Liver (tissue), 9 donors: Measurements from ENCODE around the gene NDUFA8. TPM values are rescaled to one million over a fixed set of nuclear protein-coding genes. Genes with fewer than 3 reads are reported as not detected.

Experiments
- DNase-seq: peaks from one replicate; pipeline ENCODE4 v3.0.0-alpha.2; 2017; ENCODE audit warnings: low spot score
- H3K27ac ChIP-seq, 2 donors: one replicate each; pipeline ENCODE4 v1.7.0; 2013; ENCODE audit warnings: inconsistent platforms in 2 of 2, low read length in 2 of 2, control low read depth in 1 of 2, low read depth in 1 of 2, mild to moderate bottlenecking in 1 of 2
- H3K27me3 ChIP-seq, 4 donors: one replicate each; pipeline versions ENCODE4 v1.6.1 to v1.7.0; 2013; ENCODE audit warnings: low read length in 3 of 4, inconsistent platforms in 1 of 4, mild to moderate bottlenecking in 1 of 4, moderate library complexity in 1 of 4; ENCODE audit not compliant: control insufficient read depth in 4 of 4, insufficient read depth in 4 of 4
- H3K36me3 ChIP-seq, 4 donors: one replicate each; pipeline versions ENCODE4 v1.6.1 to v1.7.0; 2013; ENCODE audit warnings: low read length in 3 of 4, mild to moderate bottlenecking in 3 of 4, low read depth in 1 of 4, moderate library complexity in 1 of 4; ENCODE audit not compliant: control insufficient read depth in 4 of 4, insufficient read depth in 3 of 4
- H3K4me1 ChIP-seq, 4 donors: one replicate each; pipeline versions ENCODE4 v1.6.1 to v1.7.0; 2013; ENCODE audit warnings: low read length in 3 of 4, mild to moderate bottlenecking in 3 of 4, moderate library complexity in 1 of 4; ENCODE audit not compliant: control insufficient read depth in 4 of 4, insufficient read depth in 4 of 4
- H3K4me3 ChIP-seq, 3 donors: one replicate each; pipeline versions ENCODE4 v1.6.1 to v1.7.0; 2013; ENCODE audit warnings: low read length in 3 of 3, control low read depth in 1 of 3, low read depth in 1 of 3, mild to moderate bottlenecking in 1 of 3
- H3K9ac ChIP-seq, 2 donors: one replicate each; pipeline ENCODE4 v1.7.0; 2013; ENCODE audit warnings: low read length in 2 of 2, mild to moderate bottlenecking in 2 of 2, moderate library complexity in 2 of 2, control low read depth in 1 of 2, low read depth in 1 of 2
- H3K9me3 ChIP-seq, 4 donors: one replicate each; pipeline versions ENCODE4 v1.6.1 to v1.7.0; 2013; ENCODE audit warnings: low read length in 3 of 4; ENCODE audit not compliant: control insufficient read depth in 4 of 4
- EGR1 ChIP-seq, 2 donors: IDR thresholded peaks; 2 replicates each; pipeline ENCODE4 v1.6.1; 2016 to 2018; ENCODE audit warnings: antibody characterized with exemption in 2 of 2, low read depth in 2 of 2
- FOXA1 ChIP-seq: IDR thresholded peaks from 2 replicates; pipeline ENCODE4 v1.6.1; 2016; ENCODE audit warnings: antibody characterized with exemption
- FOXA2 ChIP-seq: IDR thresholded peaks from 2 replicates; pipeline ENCODE4 v1.6.1; 2016; ENCODE audit warnings: antibody characterized with exemption
- GABPA ChIP-seq, 2 donors: IDR thresholded peaks in 1 of 2; conservative IDR thresholded peaks in 1 of 2; 2 replicates each; pipeline ENCODE4 v1.6.1; 2016; ENCODE audit warnings: antibody characterized with exemption in 2 of 2, mild to moderate bottlenecking in 1 of 2, moderate library complexity in 1 of 2
- HNF4G ChIP-seq: IDR thresholded peaks from 2 replicates; pipeline ENCODE4 v1.6.1; 2016; ENCODE audit warnings: antibody characterized with exemption
- JUND ChIP-seq, 2 donors: IDR thresholded peaks; 2 replicates each; pipeline ENCODE4 v1.6.1; 2016; ENCODE audit warnings: antibody characterized with exemption in 2 of 2
- NR2F2 ChIP-seq: IDR thresholded peaks from 2 replicates; pipeline ENCODE4 v1.6.1; 2016; ENCODE audit warnings: antibody characterized with exemption
- RAD21 ChIP-seq, 2 donors: IDR thresholded peaks; 2 replicates each; pipeline ENCODE4 v1.6.1; 2016; ENCODE audit warnings: antibody characterized with exemption in 2 of 2, mild to moderate bottlenecking in 2 of 2
- RXRA ChIP-seq, 2 donors: IDR thresholded peaks; 2 replicates each; pipeline ENCODE4 v1.6.1; 2017 to 2018; ENCODE audit warnings: antibody characterized with exemption in 2 of 2, mild to moderate bottlenecking in 1 of 2
- YY1 ChIP-seq: IDR thresholded peaks from 2 replicates; pipeline ENCODE4 v1.6.1; 2016; ENCODE audit warnings: antibody characterized with exemption, mild to moderate bottlenecking
- WGBS: extraction: QIAGEN DNeasy Blood & Tissue Kit; methylation state at CpG from one replicate; pipeline ENCODE4 v1.1.7; 2013; 5-methylcytosine and 5-hydroxymethylcytosine counted together
- polyA plus RNA-seq, 2 donors: library from polyadenylated mRNA; stranded (reverse) in 1 of 2; unstranded in 1 of 2; fragments of 200-250 nt in 1 of 2; fragments of >200 nt in 1 of 2; fragmentation: Nextera tagmentation in 1 of 2; extraction: Ambion mirVana in 1 of 2; gene quantifications; one replicate each; pipeline versions ENCODE4 v1.2.1 to v1.2.3, GENCODE V29; 2013 to 2015
- total RNA-seq, 2 donors: library from RNA; depleted of rRNA; stranded (reverse); fragments of >200 nt; gene quantifications; one replicate each; pipeline ENCODE4 v1.2.3, GENCODE V29; 2014
- TF ChIP-seq, protein P1 (sequence below): IDR thresholded peaks from 2 replicates; pipeline ENCODE4 v1.6.1; 2016; ENCODE audit warnings: antibody characterized with exemption, mild to moderate bottlenecking
- TF ChIP-seq, protein P2 (sequence below): IDR thresholded peaks from 2 replicates; pipeline ENCODE4 v1.6.1; 2016; ENCODE audit warnings: antibody characterized with exemption
- TF ChIP-seq, protein P3 (sequence below): IDR thresholded peaks from 2 replicates; pipeline ENCODE4 v1.6.1; 2016; ENCODE audit warnings: antibody characterized with exemption
- TF ChIP-seq, protein P4 (sequence below): fragments of 150-350 bp; IDR thresholded peaks from 2 replicates; pipeline ENCODE4 v1.5.1; 2017; ENCODE audit warnings: improper control_type of control experiment, low read depth, low read length; ENCODE audit not compliant: missing input control
- TF ChIP-seq, protein P5 (sequence below): IDR thresholded peaks from 2 replicates; pipeline ENCODE4 v1.6.1; 2016; ENCODE audit warnings: antibody characterized with exemption
- donor health status: healthy.
- donor health status: healthy.
- donor health status: healthy.
- donor health status: healthy.
- donor health status: healthy.

NDUFA8 gene
- total and polyA plus RNA-seq, 4 donors, result 24.9 to 51.9 (median 38.8) TPM

DNA sequence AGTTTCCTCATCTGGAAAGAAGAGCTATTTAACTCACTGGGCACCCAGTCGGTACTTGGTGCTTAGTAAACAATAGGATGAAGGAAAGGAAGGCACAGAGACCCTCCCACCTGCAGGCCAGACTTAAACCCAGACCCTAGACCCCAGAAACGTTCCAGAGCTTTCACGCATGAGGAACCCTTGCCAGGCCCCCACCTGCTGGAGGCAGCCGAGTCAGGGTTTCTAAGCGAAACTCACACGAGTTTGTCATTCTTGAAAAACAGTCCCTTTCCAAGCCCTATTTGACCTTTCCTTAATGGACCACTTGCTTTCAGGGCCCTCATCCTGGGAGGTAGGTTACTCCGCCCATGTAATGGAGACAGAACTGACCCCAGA, 30.6 kb downstream of the NDUFA8 start:
- H3K36me3 ChIP-seq, result no peaks in the 10 kb centered on the region
- peaks cover 0 to 15% (median 3%) of the 10 kb centered on the region in 4 donors for H3K4me1 ChIP-seq
- H3K27ac ChIP-seq, result no peak overlapping the region
- H3K9me3 ChIP-seq, result no peaks in the 10 kb centered on the region
- DNase-seq, result no peak
- H3K27me3 ChIP-seq, result peaks cover 0 to 6% (median 2%) of the 10 kb centered on the region in 4 donors
- H3K4me3 ChIP-seq, result no peak overlapping the region
- TF ChIP-seq, protein P1, sequence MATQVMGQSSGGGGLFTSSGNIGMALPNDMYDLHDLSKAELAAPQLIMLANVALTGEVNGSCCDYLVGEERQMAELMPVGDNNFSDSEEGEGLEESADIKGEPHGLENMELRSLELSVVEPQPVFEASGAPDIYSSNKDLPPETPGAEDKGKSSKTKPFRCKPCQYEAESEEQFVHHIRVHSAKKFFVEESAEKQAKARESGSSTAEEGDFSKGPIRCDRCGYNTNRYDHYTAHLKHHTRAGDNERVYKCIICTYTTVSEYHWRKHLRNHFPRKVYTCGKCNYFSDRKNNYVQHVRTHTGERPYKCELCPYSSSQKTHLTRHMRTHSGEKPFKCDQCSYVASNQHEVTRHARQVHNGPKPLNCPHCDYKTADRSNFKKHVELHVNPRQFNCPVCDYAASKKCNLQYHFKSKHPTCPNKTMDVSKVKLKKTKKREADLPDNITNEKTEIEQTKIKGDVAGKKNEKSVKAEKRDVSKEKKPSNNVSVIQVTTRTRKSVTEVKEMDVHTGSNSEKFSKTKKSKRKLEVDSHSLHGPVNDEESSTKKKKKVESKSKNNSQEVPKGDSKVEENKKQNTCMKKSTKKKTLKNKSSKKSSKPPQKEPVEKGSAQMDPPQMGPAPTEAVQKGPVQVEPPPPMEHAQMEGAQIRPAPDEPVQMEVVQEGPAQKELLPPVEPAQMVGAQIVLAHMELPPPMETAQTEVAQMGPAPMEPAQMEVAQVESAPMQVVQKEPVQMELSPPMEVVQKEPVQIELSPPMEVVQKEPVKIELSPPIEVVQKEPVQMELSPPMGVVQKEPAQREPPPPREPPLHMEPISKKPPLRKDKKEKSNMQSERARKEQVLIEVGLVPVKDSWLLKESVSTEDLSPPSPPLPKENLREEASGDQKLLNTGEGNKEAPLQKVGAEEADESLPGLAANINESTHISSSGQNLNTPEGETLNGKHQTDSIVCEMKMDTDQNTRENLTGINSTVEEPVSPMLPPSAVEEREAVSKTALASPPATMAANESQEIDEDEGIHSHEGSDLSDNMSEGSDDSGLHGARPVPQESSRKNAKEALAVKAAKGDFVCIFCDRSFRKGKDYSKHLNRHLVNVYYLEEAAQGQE, result no peak
- TF ChIP-seq JUND (IDR thresholded peaks at IDR 0.05) (no peak), RXRA (IDR thresholded peaks at IDR 0.05) (no peak), RAD21 (IDR thresholded peaks at IDR 0.05) (no peak), FOXA1 (no peak), NR2F2 (no peak), YY1 (no peak), EGR1 (IDR thresholded peaks at IDR 0.05; ENCODE audit: low read depth in 2 of 2) (no peak), FOXA2 (no peak), GABPA (IDR thresholded peaks at IDR 0.05 in 1 of 2, conservative IDR thresholded peaks at IDR 0.05 in 1 of 2) (no peak), HNF4G (no peak)
- TF ChIP-seq, protein P2, sequence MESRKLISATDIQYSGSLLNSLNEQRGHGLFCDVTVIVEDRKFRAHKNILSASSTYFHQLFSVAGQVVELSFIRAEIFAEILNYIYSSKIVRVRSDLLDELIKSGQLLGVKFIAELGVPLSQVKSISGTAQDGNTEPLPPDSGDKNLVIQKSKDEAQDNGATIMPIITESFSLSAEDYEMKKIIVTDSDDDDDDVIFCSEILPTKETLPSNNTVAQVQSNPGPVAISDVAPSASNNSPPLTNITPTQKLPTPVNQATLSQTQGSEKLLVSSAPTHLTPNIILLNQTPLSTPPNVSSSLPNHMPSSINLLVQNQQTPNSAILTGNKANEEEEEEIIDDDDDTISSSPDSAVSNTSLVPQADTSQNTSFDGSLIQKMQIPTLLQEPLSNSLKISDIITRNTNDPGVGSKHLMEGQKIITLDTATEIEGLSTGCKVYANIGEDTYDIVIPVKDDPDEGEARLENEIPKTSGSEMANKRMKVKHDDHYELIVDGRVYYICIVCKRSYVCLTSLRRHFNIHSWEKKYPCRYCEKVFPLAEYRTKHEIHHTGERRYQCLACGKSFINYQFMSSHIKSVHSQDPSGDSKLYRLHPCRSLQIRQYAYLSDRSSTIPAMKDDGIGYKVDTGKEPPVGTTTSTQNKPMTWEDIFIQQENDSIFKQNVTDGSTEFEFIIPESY, result no peak
- TF ChIP-seq, protein P3, sequence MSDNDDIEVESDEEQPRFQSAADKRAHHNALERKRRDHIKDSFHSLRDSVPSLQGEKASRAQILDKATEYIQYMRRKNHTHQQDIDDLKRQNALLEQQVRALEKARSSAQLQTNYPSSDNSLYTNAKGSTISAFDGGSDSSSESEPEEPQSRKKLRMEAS, result no peak
- TF ChIP-seq, protein P4, sequence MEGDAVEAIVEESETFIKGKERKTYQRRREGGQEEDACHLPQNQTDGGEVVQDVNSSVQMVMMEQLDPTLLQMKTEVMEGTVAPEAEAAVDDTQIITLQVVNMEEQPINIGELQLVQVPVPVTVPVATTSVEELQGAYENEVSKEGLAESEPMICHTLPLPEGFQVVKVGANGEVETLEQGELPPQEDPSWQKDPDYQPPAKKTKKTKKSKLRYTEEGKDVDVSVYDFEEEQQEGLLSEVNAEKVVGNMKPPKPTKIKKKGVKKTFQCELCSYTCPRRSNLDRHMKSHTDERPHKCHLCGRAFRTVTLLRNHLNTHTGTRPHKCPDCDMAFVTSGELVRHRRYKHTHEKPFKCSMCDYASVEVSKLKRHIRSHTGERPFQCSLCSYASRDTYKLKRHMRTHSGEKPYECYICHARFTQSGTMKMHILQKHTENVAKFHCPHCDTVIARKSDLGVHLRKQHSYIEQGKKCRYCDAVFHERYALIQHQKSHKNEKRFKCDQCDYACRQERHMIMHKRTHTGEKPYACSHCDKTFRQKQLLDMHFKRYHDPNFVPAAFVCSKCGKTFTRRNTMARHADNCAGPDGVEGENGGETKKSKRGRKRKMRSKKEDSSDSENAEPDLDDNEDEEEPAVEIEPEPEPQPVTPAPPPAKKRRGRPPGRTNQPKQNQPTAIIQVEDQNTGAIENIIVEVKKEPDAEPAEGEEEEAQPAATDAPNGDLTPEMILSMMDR, result no peak
- 87% methylated on average over 7 of the region's 7 CpGs for WGBS
- H3K9ac ChIP-seq, result no peak overlapping the region

DNA sequence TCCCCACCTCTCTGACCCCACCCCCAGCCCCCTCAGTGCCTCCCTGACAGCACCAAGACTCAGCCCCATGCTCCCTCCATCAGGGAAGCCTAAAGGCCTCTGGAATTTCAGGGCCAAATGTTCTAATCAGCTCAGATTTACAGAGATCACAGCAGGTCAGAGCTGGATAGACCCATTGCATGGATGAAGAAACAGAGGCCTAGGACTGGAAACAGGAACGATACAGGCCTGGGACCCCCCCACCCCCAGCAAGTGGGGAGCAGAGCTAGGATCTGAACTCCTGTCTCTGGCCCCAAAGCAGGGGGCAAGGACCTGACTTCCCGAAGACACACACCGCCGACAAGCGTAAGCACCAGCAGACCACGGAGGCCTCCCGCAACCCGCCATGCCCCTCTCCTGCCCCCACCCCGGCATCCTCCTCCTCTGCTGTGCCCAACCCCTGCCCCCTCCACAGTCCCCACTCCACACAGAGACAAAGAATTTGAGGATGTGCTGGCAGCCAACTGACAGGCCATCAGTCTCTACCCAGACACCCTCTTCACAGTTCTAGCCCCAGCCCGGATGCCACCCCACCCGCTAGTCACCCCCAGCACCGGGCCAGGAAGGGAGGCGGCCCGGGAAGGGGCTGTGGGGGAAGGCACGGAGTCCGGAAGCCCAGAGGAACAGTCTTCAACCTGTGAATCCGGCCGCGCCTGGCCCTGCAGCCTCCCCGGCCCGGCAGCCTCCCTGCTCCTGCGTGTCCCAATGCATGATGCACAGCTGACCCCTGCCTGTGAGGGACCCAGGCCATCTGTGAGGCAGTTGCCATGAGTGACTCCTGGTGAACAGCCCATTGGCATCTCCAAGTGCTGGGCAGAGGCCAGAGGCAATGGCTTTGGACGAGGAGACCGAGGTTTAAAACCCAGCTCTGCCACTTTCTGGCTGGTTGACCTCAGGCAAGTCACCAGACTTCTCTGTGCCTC, 31.3 kb downstream of the NDUFA8 start:
- H3K27me3 ChIP-seq, result peaks cover 0 to 6% (median 3%) of the 10 kb centered on the region in 4 donors
- no peak overlapping the region for H3K9ac ChIP-seq
- H3K4me3 ChIP-seq, result no peak overlapping the region
- no peak for TF ChIP-seq GABPA (IDR thresholded peaks at IDR 0.05 in 1 of 2, conservative IDR thresholded peaks at IDR 0.05 in 1 of 2)
- TF ChIP-seq, protein P5, sequence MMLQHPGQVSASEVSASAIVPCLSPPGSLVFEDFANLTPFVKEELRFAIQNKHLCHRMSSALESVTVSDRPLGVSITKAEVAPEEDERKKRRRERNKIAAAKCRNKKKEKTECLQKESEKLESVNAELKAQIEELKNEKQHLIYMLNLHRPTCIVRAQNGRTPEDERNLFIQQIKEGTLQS, result no peak
- TF ChIP-seq FOXA2, result no peak
- TF ChIP-seq NR2F2, result peak; percentile 47
- no peak overlapping the region for H3K27ac ChIP-seq
- H3K9me3 ChIP-seq, result no peaks in the 10 kb centered on the region
- 76% methylated on average over 24 of the region's 24 CpGs for WGBS
- peaks cover 0 to 15% (median 3%) of the 10 kb centered on the region in 4 donors for H3K4me1 ChIP-seq
- DNase-seq, result no peak
- no peaks in the 10 kb centered on the region for H3K36me3 ChIP-seq
